Coronary artery (tissue), 2 donors: ENCODE data around the gene ADARB2.

ENCODE experiments used
- DNase-seq: peaks from one replicate; pipeline ENCODE4 v3.0.0-alpha.2; 2017; ENCODE audit warnings: low spot score
- H3K27ac ChIP-seq, 2 donors: fragments of 200-600 bp; sonication (generic); one replicate each; pipeline ENCODE4 v1.5.1; 2016 to 2019
- H3K4me3 ChIP-seq: fragments of 200-600 bp; sonication (generic); 2 replicates; pipeline ENCODE4 v1.5.1; 2016; ENCODE audit warnings: mild to moderate bottlenecking, moderate library complexity
- TF ChIP-seq, protein P1 (sequence below): fragments of 200-600 bp; sonication (generic); IDR thresholded peaks from one replicate; pipeline ENCODE4 v1.5.1; 2019; ENCODE audit warnings: antibody characterized with exemption

Gene ADARB2

GRCh38 chr10:1573334-1573969, 163.9 kb downstream of the ADARB2 start:
- DNase-seq = no peak
- TF ChIP-seq, protein P1, sequence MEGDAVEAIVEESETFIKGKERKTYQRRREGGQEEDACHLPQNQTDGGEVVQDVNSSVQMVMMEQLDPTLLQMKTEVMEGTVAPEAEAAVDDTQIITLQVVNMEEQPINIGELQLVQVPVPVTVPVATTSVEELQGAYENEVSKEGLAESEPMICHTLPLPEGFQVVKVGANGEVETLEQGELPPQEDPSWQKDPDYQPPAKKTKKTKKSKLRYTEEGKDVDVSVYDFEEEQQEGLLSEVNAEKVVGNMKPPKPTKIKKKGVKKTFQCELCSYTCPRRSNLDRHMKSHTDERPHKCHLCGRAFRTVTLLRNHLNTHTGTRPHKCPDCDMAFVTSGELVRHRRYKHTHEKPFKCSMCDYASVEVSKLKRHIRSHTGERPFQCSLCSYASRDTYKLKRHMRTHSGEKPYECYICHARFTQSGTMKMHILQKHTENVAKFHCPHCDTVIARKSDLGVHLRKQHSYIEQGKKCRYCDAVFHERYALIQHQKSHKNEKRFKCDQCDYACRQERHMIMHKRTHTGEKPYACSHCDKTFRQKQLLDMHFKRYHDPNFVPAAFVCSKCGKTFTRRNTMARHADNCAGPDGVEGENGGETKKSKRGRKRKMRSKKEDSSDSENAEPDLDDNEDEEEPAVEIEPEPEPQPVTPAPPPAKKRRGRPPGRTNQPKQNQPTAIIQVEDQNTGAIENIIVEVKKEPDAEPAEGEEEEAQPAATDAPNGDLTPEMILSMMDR = no peak
- Histone ChIP-seq H3K27ac (no peak overlapping the region), H3K4me3 (no peak overlapping the region)

- TF ChIP-seq, protein P1 = no peak
- no peak for DNase-seq
- Histone ChIP-seq H3K27ac (no peak overlapping the region), H3K4me3 (no peak overlapping the region)
Observed at GRCh38 chr10:1572519-1573333, 164.6 kb downstream of the ADARB2 start.

GRCh38 chr10:1571587-1572237, 165.6 kb downstream of the ADARB2 start:
- no peak overlapping the region for H3K4me3 ChIP-seq
- no peak overlapping the region for H3K27ac ChIP-seq
- TF ChIP-seq, protein P1 = no peak
- no peak for DNase-seq

GRCh38 chr10:1570416-1571051, 166.8 kb downstream of the ADARB2 start:
- no peak overlapping the region for H3K27ac ChIP-seq
- DNase-seq = no peak
- no peak overlapping the region for H3K4me3 ChIP-seq
- TF ChIP-seq, protein P1 = no peak

GRCh38 chr10:1569208-1569607, 168.1 kb downstream of the ADARB2 start:
- Histone ChIP-seq H3K4me3 (no peak overlapping the region), H3K27ac (no peak overlapping the region)
- TF ChIP-seq, protein P1 = no peak
- no peak for DNase-seq

- TF ChIP-seq, protein P1 = no peak
- no peak overlapping the region for H3K27ac ChIP-seq
- no peak for DNase-seq
- H3K4me3 ChIP-seq = no peak overlapping the region
Observed at GRCh38 chr10:1567742-1568495, 169.4 kb downstream of the ADARB2 start.
